ENCODE data around the gene KIF5B. TPM values are rescaled to one million over a fixed set of nuclear protein-coding genes. Genes with fewer than 3 reads are reported as not detected.
A peak's percentile ranks its signal among the peaks of the same experiment; 100 is the strongest.

The KIF5B gene
- total RNA-seq (2014; rRNA removed; shearing (Covaris generic)) (63.8 and 73.8 TPM in 2 replicates), total RNA-seq (2022) (81.3 and 90.1 TPM in 2 replicates), Bru-seq, nascent RNA (percentile 96 among the genes with signal in this experiment), BruChase-seq, experiment 1, labeled RNA remaining after a 6-hour chase (percentile 95 among the genes with signal in this experiment), BruChase-seq, experiment 2, labeled RNA remaining after a 2-hour chase (percentile 97 among the genes with signal in this experiment)
- long read RNA-seq, full-length matches to known transcripts: 151 of 234 reads
- long read RNA-seq, partial matches to known transcripts: 58 of 234 reads
- long read RNA-seq, other reads (novel, unspliced or antisense): 25 of 234 reads

DNA sequence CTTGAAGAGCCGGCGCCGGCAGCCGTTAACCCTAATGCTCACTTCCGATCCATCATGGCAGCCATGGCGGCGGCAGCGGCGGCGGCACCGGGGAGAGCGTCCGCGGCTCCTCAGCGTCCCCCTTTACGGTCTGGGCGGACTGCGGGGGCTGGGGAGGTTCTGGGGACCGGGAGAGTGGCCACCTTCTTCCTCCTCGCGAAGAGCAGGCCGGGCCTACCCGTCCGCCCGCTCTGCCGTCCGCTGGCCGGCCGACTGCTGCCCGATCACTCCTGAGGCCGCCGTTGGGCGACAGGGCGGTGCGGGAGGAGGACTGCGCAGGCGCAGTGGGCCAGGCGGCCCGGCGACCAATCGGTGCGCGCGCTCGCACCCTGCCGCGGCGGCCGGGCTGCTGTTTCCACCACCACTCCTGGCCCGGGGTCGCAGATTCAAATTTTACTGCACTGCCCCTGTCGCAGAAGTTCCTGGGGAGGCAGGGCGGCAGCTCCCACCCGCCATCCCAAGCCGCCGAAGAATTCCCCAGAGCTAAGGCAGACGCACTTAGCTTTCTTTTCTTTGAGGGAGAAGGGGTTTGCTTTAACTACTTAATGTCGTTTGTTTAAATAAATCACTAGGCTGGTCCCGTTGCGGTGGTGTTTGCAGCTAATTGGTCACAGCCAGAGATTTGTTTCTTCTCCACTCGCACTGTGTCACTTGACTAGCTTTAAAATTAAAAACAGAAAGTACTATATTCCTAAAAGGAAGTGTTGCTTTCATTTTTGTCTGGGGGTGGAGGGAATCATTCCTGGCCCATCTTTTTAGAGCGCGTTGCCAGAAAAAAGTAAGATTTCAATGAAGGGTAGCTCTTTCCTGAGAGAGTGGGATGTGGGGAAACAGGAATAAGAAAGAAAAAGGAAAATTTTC is at the start of gene KIF5B:
Gene KIF5B, minus strand, starts transcription at position 290 of the 900 bp plus-strand sequence. CDS start 452 bp downstream, outside the sequence.
- intact Hi-C loops (cut with micrococcal nuclease; ENCODE audit: unreplicated experiment): loop anchor here (2.0 to 10.0 kb wide), 4 partner anchors 129 to 1352 kb away; partner anchors contain the start of genes ARHGAP12 and ZEB1
- H4K20me1 ChIP-seq (ENCODE audit: insufficient read depth, low read length): peaks cover 37% of the 10 kb centered on the region
- peak within 1 kb of the TSS; percentile 87 for H3K4me3 ChIP-seq (ENCODE audit: low read depth, low read length, poor library complexity, severe bottlenecking)
- no peak for TF ChIP-seq EZH2phosphoT487 (IDR thresholded peaks at IDR 0.05; ENCODE audit: borderline replicate concordance, low read depth, low read length)
- TF ChIP-seq CTCF (conservative IDR thresholded peaks at IDR 0.05; ENCODE audit: low read length): no peak
- CTCF ChIA-PET (ENCODE audit: unreplicated experiment): no interaction called here
- DNase-seq (ENCODE audit: low spot score): peak; percentile 92
- no peaks in the 10 kb centered on the region for H3K9me2 ChIP-seq (ENCODE audit: insufficient read depth, low read length)
- peak within 1 kb of the TSS; percentile 78 for H3K27ac ChIP-seq (ENCODE audit: low read depth, low read length, poor library complexity, severe bottlenecking)
- BruUV-seq (replicated peaks): no TSS peak
- peak within 1 kb of the TSS; percentile 100 for H2AFZ ChIP-seq (ENCODE audit: low read length)
- H3K4me2 ChIP-seq (ENCODE audit: low read length): peak within 1 kb of the TSS; percentile 97
- peaks cover 51% of the 10 kb centered on the region for H3K79me2 ChIP-seq (ENCODE audit: insufficient read depth, low read depth, low read length)
- POLR2A ChIA-PET: interaction anchor here (0.6 to 1.3 kb wide), 6 partner anchors 27 to 291 kb away, joined by 3 to 9 read pairs (median 3); no protein-coding TSS in a partner anchor
- peaks cover 37% of the 10 kb centered on the region for H3K36me3 ChIP-seq (ENCODE audit: insufficient read depth, low read length)
- H3K4me1 ChIP-seq (ENCODE audit: insufficient read depth, low read length, poor library complexity, severe bottlenecking): peaks cover 33% of the 10 kb centered on the region
- H3K9me3 ChIP-seq (ENCODE audit: low read length): no peaks in the 10 kb centered on the region

GRCh38 chr10:32105782-32106382 is 49.7 kb upstream of the KIF5B start:
- H3K9me2 ChIP-seq (ENCODE audit: insufficient read depth, low read length): no peaks in the 10 kb centered on the region
- no peak overlapping the region for H3K4me2 ChIP-seq (ENCODE audit: low read length)
- no peaks in the 10 kb centered on the region for H3K4me1 ChIP-seq (ENCODE audit: insufficient read depth, low read length, poor library complexity, severe bottlenecking)
- H3K4me3 ChIP-seq (ENCODE audit: low read depth, low read length, poor library complexity, severe bottlenecking): no peak overlapping the region
- H3K79me2 ChIP-seq (ENCODE audit: insufficient read depth, low read depth, low read length): no peaks in the 10 kb centered on the region
- no peaks in the 10 kb centered on the region for H3K36me3 ChIP-seq (ENCODE audit: insufficient read depth, low read length)
- intact Hi-C loops (cut with micrococcal nuclease; ENCODE audit: unreplicated experiment): no loop called here
- TF ChIP-seq CTCF (conservative IDR thresholded peaks at IDR 0.05; ENCODE audit: low read length) (no peak), EZH2phosphoT487 (IDR thresholded peaks at IDR 0.05; ENCODE audit: borderline replicate concordance, low read depth, low read length) (no peak)
- ChIA-PET POLR2A (no interaction called here), CTCF (ENCODE audit: unreplicated experiment) (no interaction called here)
- H4K20me1 ChIP-seq (ENCODE audit: insufficient read depth, low read length): no peaks in the 10 kb centered on the region
- H2AFZ ChIP-seq (ENCODE audit: low read length): no peak overlapping the region
- no peaks in the 10 kb centered on the region for H3K9me3 ChIP-seq (ENCODE audit: low read length)
- no TSS peak for BruUV-seq (replicated peaks)
- no peak overlapping the region for H3K27ac ChIP-seq (ENCODE audit: low read depth, low read length, poor library complexity, severe bottlenecking)
- no peak for DNase-seq (ENCODE audit: low spot score)
